DMS53 treated with DMSO at 0.1 percent for 48 hours (cell line): ENCODE results near the gene KRT83.
"Not testable (repeated sequence)": the region's sequence is repeated elsewhere in the genome, so short reads cannot be mapped to it uniquely, and the experiment has no call there.

Experiments used
- DNase-seq: peaks from one replicate; lab custom pipeline; 2025; ENCODE audit not compliant: unreplicated experiment; lab: John Stamatoyannopoulos, UW

Gene KRT83

DNA sequence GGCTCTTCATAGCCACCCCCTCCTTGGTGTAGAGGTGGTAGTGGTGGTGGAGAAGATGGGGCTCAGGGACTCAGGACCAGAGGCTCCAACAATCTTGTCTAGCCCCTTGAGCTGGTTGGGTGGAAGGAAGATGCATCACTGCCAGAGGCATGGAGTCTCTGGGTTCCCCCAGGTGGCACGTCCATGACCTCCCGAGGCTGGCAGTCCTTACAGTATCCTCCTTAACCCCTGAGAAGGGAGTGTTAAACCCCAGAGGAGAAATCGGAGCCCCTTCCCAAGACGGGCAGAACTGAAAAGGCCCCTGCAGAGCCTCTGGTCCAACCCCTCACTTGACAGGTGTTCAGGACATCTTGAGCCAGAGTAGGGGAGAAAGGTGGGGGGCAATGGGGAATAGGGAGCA, 9.1 kb downstream of the KRT83 start:
- DNase-seq = no peak

GRCh38 chr12:52311285-52311648, 9.9 kb downstream of the KRT83 start:
- DNase-seq = no peak

GRCh38 chr12:52310622-52311284, 10.4 kb downstream of the KRT83 start:
- no peak for DNase-seq

- DNase-seq = no peak
Observed at GRCh38 chr12:52308806-52309425, 12.3 kb downstream of the KRT83 start.

- peak; percentile 39 for DNase-seq
Observed at GRCh38 chr12:52307836-52308805, 13.1 kb downstream of the KRT83 start.

DNA sequence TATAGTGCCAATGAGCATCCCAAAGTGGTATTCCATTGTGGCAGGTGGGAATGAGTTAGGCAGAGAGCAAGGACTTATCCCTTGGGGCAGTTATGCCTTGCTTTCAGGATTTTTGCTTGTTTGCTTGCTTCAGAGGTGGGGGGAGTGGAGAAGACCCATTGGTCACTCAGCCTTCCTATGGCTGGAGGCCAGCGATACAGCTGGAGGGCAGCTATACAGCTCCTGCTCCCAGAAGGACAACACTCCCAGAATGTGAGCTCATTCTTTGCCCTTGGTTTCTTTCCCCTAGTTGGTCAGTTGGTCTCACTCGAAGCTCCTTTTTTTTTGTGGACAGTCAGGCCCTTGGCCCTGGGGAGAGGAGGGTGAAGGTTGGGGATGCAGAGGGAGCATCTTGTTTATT, 14.5 kb downstream of the KRT83 start:
- no peak for DNase-seq

DNA sequence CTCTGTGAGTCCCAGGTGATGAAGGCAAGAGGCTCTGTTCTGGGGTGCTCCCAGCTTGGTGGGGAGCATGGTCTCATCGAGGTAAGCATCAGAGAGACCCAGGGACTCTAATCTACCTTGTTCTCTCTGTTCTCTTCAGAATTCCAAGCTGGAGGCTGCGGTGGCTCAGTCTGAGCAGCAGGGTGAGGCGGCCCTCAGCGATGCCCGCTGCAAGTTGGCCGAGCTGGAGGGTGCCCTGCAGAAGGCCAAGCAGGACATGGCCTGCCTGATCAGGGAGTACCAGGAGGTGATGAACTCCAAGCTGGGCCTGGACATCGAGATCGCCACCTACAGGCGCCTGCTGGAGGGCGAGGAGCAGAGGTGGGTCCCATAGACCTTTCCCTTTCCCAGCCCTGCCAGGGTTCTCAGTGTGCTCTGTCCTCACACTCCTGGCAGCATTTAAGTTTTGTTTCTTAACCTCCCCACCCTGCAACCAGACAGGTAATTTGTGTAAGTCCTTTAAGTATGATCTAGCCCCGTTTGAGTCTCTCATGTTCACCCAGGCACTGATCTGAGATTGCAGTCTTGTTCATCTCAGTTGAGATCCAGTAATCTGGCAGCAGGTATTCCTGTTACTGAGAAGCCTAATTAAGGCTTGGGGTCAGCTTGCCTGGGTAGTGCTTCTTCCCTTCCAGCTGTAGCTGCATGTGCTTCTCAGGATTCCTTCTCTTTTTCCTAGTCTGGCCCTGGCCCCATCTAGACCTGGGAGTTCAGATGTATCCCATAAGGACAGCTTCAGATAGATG, 15.1 kb downstream of the KRT83 start:
- no peak for DNase-seq

DNA sequence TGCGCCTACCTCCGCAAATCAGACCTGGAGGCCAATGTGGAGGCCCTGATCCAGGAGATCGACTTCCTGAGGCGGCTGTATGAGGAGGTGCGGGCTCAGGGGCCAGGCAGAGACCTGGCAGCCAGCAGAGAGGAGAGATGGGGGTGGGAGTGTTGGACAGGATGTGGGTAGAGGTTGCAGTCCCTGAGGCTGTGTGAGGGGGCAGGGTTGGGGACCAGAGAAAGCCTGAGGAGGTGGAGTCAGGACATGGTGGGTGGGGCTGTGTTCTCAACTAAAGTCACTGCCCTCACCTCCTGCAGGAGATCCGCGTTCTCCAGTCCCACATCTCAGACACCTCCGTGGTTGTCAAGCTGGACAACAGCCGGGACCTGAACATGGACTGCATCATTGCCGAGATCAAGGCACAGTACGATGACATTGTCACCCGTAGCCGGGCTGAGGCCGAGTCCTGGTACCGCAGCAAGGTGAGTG, 16.2 kb downstream of the KRT83 start:
- not testable (repeated sequence) for DNase-seq

DNA sequence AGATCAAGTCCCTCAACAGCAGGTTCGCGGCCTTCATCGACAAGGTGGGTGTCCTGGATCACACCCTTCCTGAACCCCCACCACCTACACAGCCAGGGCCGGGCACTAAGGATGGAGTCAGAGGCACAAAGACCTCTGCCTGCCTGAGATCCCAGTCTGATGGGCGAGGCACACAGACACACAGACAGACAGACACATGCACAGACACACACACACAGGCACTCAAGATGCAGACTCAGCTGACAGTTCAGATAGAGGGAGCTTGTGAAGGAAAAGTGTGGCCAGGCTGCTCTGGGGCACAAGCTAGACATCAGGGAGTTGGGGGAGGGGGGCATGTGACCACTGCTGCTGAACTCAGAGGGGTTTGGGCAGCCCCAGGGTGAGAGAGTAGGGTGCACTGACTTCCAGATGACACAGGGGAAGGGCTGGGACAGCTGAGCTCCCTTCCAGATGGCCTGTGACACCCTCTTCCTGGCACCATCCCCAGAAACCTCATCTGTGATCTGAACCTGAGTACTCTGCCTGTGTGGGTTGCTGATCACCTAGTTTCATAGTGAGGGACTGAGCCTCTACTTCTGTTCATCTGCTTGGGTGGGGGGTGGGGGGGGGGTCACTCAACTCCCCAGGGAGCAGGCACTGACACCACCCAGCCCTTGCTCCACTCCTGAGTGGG, 18.8 kb downstream of the KRT83 start:
- DNase-seq = not testable (repeated sequence)

DNA sequence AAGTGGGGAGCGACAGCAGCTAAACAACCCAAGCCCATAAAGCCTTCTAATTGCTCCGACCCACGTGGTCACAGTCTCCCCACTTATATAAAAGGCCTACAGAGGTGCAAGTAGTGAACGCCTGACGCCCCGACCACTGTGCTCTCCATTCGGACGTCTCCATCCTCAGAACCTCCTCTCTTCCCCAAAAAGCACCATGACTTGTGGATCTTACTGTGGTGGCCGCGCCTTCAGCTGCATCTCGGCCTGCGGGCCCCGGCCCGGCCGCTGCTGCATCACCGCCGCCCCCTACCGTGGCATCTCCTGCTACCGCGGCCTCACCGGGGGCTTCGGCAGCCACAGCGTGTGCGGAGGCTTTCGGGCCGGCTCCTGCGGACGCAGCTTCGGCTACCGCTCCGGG, 19.5 kb downstream of the KRT83 start:
- DNase-seq = not testable (repeated sequence)

GRCh38 chr12:52300796-52301691, 20.2 kb downstream of the KRT83 start:
- no peak for DNase-seq

DNA sequence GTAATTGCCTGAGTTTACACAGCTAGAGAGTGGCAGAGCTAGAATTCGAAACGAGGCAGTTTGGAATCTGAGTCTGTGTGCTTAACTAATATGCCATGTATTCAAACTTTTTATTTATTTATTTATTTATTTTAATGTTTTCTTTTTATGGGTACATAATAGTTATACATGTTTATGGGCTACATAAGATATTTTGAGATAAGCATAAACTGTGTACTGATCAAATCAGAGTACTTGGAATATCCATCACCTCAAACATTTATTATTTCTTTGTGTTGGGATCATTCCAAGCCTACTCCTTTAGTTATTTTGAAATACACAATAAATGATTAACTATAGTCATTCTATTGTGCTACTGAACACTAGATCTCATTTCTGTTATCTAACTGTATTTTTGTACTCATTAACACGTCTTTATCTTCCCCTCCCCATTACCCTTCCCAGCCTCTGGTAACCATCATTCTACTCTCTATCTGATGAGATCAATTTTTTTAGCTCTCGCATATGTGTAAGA, 22.5 kb downstream of the KRT83 start:
- no peak for DNase-seq

GRCh38 chr12:52296572-52297215, 24.5 kb downstream of the KRT83 start:
- DNase-seq = peak; percentile 14

DNA sequence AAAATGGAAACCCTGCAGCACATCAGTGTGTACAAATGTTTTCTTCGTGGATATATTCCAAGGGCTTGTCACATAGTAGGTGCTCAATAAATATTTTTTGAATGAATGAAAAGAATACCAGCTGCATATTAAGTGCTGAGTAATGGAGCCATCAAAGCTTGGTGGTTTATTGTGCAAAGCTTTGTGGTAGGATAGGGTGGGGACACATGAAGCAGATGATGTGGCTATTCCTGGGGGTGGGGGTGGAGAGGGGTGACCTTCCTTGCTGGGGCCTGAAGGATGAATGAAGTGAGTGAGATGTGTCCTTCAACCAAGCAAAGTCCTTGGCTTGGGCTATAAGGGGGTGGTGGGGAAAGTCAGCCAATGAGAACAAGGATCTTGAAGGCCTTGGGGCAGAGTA, 25.5 kb downstream of the KRT83 start:
- no peak for DNase-seq

DNA sequence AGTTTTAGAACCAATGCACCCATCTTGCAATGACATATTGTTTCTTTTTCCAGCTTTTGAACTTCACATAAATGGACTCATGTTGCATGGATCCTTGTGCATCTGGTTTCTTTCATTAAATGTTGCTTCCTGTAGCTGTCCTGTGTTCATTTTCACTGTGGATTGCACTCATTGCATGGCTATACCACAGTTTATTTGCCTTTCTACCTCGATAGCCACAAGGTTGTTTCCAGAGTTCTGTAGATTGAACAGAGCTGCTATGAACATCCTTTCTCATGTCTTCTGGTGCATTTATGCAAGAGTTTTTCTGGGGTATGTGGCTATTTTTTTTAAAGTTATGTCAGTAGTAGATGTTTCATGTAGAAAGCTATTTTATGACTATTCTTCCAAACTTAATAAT, 26.4 kb downstream of the KRT83 start:
- DNase-seq = no peak

DNA sequence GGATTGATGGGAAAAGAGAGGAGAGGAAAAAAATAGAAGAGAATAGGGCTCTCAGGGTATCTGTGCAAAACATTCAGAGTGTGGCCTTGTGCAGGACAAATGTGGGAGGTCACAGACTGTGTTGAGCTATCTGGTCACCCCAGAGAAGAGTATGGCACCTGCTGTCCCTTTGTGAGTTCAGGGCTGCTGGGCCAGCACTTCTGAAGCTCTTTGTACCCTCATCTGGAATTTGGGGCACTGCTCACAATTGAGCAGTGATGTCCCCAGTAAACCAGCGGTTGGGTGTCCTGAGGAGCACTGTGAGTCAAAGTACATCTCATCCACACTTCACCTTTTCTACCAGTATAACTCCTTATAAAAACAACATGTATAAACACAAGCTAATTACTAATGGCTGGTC, 27.3 kb downstream of the KRT83 start:
- no peak for DNase-seq

DNA sequence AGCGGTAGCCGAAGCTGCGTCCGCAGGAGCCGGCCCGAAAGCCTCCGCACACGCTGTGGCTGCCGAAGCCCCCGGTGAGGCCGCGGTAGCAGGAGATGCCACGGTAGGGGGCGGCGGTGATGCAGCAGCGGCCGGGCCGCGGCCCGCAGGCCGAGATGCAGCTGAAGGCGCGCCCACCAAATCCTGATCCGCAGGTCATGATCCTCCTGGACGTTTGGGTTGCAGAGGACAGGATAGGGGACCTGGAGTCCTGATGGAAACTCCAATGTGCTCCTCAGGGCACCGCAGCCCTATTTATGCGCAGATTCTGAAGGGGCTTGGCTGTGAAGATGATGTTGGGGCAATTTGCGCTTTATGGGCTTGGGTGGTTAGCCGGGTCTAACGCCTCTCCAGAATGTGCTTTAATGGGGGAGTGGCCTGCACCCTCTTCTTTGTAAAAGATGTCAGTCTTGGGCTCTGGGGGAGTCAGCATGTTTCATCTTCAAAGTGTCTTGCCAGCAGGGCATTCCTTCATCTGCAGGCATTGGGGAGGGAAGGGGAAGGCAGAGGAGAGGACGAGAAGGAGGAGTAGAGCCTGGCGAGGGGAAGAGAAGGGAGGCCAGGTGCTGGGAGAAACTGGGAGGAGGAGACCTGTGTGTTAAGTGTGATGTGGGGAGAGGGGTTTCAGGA, 29.8 kb downstream of the KRT83 start, which contains the start of gene KRT81:
Gene KRT81 (minus strand): TSS at position 268 of the 669 bp plus-strand sequence. CDS start 69 bp downstream, at position 199.
- DNase-seq = no peak
